OCI-LY7 (cell line): ENCODE results near the gene NOL12.

Experiments
- EZH2phosphoT487 ChIP-seq: fragments of 200-600 bp; sonication (generic); IDR thresholded peaks from 2 replicates; pipeline ENCODE4 v1.6.1; 2018; ENCODE audit warnings: low read depth, borderline replicate concordance, mild to moderate bottlenecking, mixed run types, antibody characterized with exemption, low read length, moderate library complexity, mixed read lengths
- TF ChIP-seq, protein P1 (sequence below): fragments of 200-600 bp; sonication (generic); conservative IDR thresholded peaks from 2 replicates; pipeline ENCODE4 v1.5.1; 2014; ENCODE audit warnings: mild to moderate bottlenecking, antibody characterized with exemption, low read length, moderate library complexity, mixed read lengths

DNA sequence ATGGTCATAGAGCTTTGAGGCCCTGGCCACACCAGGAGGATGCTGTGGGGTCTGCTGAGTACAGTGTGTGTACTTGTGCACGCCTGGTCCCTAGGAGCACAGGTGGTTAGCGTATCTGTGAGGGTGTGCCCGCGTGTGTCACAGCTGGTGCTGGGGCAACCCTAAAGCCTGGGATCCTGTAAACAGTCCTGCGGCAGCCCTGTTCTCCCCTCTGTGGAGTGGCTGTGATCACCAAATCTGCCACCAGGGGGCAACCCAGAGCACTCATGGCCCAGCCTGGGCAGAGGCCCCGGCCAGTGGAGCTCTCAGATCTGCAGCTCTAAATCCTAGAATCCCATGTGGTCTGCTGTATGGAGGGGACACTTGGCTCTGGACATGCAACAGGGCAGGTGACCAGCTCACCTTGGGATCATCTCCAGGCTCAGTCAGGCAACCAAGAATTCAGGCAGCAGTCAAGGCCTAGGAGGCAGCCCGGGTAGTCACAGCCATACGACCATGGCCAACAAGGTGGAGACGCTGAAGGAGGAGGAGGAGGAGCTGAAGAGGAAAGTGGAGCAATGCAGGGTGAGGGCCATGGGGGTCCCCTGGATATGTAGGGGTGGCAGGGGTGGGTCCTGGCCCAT is 42.8 kb upstream of the NOL12 start:
- TF ChIP-seq, protein P1, sequence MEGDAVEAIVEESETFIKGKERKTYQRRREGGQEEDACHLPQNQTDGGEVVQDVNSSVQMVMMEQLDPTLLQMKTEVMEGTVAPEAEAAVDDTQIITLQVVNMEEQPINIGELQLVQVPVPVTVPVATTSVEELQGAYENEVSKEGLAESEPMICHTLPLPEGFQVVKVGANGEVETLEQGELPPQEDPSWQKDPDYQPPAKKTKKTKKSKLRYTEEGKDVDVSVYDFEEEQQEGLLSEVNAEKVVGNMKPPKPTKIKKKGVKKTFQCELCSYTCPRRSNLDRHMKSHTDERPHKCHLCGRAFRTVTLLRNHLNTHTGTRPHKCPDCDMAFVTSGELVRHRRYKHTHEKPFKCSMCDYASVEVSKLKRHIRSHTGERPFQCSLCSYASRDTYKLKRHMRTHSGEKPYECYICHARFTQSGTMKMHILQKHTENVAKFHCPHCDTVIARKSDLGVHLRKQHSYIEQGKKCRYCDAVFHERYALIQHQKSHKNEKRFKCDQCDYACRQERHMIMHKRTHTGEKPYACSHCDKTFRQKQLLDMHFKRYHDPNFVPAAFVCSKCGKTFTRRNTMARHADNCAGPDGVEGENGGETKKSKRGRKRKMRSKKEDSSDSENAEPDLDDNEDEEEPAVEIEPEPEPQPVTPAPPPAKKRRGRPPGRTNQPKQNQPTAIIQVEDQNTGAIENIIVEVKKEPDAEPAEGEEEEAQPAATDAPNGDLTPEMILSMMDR, result peak; percentile 91
- no peak for TF ChIP-seq EZH2phosphoT487
